GM12878 (cell line): ENCODE measurements around the gene CDH18. TPM values are rescaled to one million over a fixed set of nuclear protein-coding genes. Genes with fewer than 3 reads are reported as not detected.

Source experiments
- ATAC-seq: fragments of 200-7000 bp; cut with Tn5 transposase; 3 replicates; pipeline ENCODE4 v1.9.1; 2020; ENCODE audit warnings: mild to moderate bottlenecking, moderate library complexity
- BruUV-seq: library from RNA; stranded (reverse); fragments of 400-500 nt; replicated peaks from 2 replicates; lab custom pipeline; 2021; lab: Mats Ljungman, UMichigan
- CTCF ChIA-PET: fragments of 300-600 bp; sonication (Branson Sonifier 250); formaldehyde crosslinking; extraction: SDS; loops from one replicate; lab custom pipeline; 2021; ENCODE audit warnings: inconsistent platforms; lab: Yijun Ruan, JAX
- POLR2A ChIA-PET: fragments of 350-600 bp; formaldehyde crosslinking; extraction: SDS; loops from one replicate; lab custom pipeline; 2021; ENCODE audit warnings: inconsistent platforms; lab: Charles Lee
- RAD21 ChIA-PET: fragments of 300-600 bp; sonication (Branson Sonifier 250); formaldehyde crosslinking; loops from one replicate; lab custom pipeline; 2023; ENCODE audit warnings: antibody characterized with exemption; ENCODE audit not compliant: unreplicated experiment; lab: Charles Lee
- SMC1A ChIA-PET: fragments of 300-600 bp; sonication (Branson Sonifier 250); formaldehyde crosslinking; loops from one replicate; lab custom pipeline; 2023; ENCODE audit not compliant: unreplicated experiment, uncharacterized antibody; lab: Charles Lee
- DNase-seq: peaks from one replicate; pipeline ENCODE4 v3.0.0-alpha.2; 2011; ENCODE audit warnings: low read depth, low spot score
- FAIRE-seq: peaks from 3 replicates; lab custom pipeline; 2011; peaks lifted over from hg19 to GRCh38; lab: Jason Lieb, UNC
- H2AFZ ChIP-seq: 2 replicates; pipeline ENCODE4 v1.6.0; 2011; ENCODE audit warnings: low read depth, low read length, control low read depth; ENCODE audit not compliant: control insufficient read depth
- H3K27ac ChIP-seq: 2 replicates; pipeline ENCODE4 v1.5.1; 2011; ENCODE audit warnings: control low read depth; ENCODE audit not compliant: control insufficient read depth, insufficient read depth
- H3K27me3 ChIP-seq, 2 experiments: replicated peaks in 1 of 2; 2 replicates each; pipeline versions ENCODE4 v1.6.0 to v1.6.1; 2011; ENCODE audit warnings: low read length in 1 of 2; ENCODE audit not compliant: control insufficient read depth in 2 of 2, insufficient read depth in 2 of 2
- H3K36me3 ChIP-seq, 2 experiments: 2 replicates each; pipeline ENCODE4 v1.5.1; 2011; ENCODE audit warnings: low read length in 1 of 2; ENCODE audit not compliant: control insufficient read depth in 2 of 2, insufficient read depth in 2 of 2
- H3K4me1 ChIP-seq: 2 replicates; pipeline ENCODE4 v1.6.1; 2011; ENCODE audit warnings: mild to moderate bottlenecking, low read length, moderate library complexity, mixed read lengths; ENCODE audit not compliant: control insufficient read depth, insufficient read depth
- H3K4me2 ChIP-seq: 2 replicates; pipeline ENCODE4 v1.6.0; 2011; ENCODE audit warnings: control low read depth; ENCODE audit not compliant: control insufficient read depth, insufficient read depth
- H3K4me3 ChIP-seq: fragments of 200-600 bp; sonication (generic); 2 replicates; pipeline ENCODE4 v1.5.1; 2016
- H3K79me2 ChIP-seq: 2 replicates; pipeline ENCODE4 v1.6.0; 2011; ENCODE audit warnings: low read length; ENCODE audit not compliant: control insufficient read depth, insufficient read depth
- H3K9ac ChIP-seq: 2 replicates; pipeline ENCODE4 v1.8.0; 2011; ENCODE audit warnings: low read length, control low read depth, mixed read lengths; ENCODE audit not compliant: control insufficient read depth, insufficient read depth
- H3K9me3 ChIP-seq: replicated peaks from 3 replicates; pipeline ENCODE4 v1.5.1; 2011; ENCODE audit warnings: mild to moderate bottlenecking, low read length; ENCODE audit not compliant: control insufficient read depth, insufficient read depth
- H4K20me1 ChIP-seq: 2 replicates; pipeline ENCODE4 v1.6.0; 2011; ENCODE audit not compliant: control insufficient read depth, insufficient read depth
- BACH1 ChIP-seq: fragments of 450-650 bp; IDR thresholded peaks from 2 replicates; pipeline ENCODE4 v1.6.1; 2017; ENCODE audit warnings: mild to moderate bottlenecking, borderline replicate concordance
- CHD1 ChIP-seq: IDR thresholded peaks from 2 replicates; pipeline ENCODE4 v1.6.1; 2012; ENCODE audit warnings: low read depth, low read length, improper control_type of control experiment
- E2F4 ChIP-seq: IDR thresholded peaks from 2 replicates; pipeline ENCODE4 v1.6.1; 2012; ENCODE audit warnings: low read depth, low read length, improper control_type of control experiment
- HDAC2 ChIP-seq: fragments of 200-600 bp; sonication (generic); IDR thresholded peaks from 2 replicates; pipeline ENCODE4 v1.6.1; 2017
- KAT2A ChIP-seq: conservative IDR thresholded peaks from 2 replicates; pipeline ENCODE4 v1.6.1; 2011; ENCODE audit warnings: low read depth, low read length; ENCODE audit not compliant: control insufficient read depth
- MYB ChIP-seq: fragments of 150-350 bp; IDR thresholded peaks from 2 replicates; pipeline ENCODE4 v1.6.1; 2014; ENCODE audit warnings: mild to moderate bottlenecking, low read depth, low read length, borderline replicate concordance
- NFXL1 ChIP-seq: fragments of 450-650 bp; IDR thresholded peaks from 2 replicates; pipeline ENCODE4 v1.6.1; 2017; ENCODE audit warnings: antibody characterized with exemption, mild to moderate bottlenecking, borderline replicate concordance
- NR2C2 ChIP-seq: IDR thresholded peaks from 2 replicates; pipeline ENCODE4 v1.6.1; 2011; ENCODE audit warnings: borderline replicate concordance, low read depth; ENCODE audit not compliant: control insufficient read depth, insufficient read length
- POU2F2 ChIP-seq: IDR thresholded peaks from 3 replicates; pipeline ENCODE4 v1.6.1; 2011; ENCODE audit warnings: low read depth, mild to moderate bottlenecking, low read length, borderline replicate concordance
- RELA ChIP-seq: fragments of 450-650 bp; IDR thresholded peaks from 2 replicates; pipeline ENCODE4 v1.8.0; 2014; ENCODE audit warnings: borderline replicate concordance; ENCODE audit not compliant: partially characterized antibody
- SMAD1 ChIP-seq: fragments of 450-650 bp; IDR thresholded peaks from 2 replicates; pipeline ENCODE4 v1.6.1; 2018; ENCODE audit warnings: mild to moderate bottlenecking, low read depth; ENCODE audit not compliant: partially characterized antibody
- SREBF2 ChIP-seq: IDR thresholded peaks from 2 replicates; pipeline ENCODE4 v1.6.1; 2012; ENCODE audit warnings: mild to moderate bottlenecking, low read length
- SRF ChIP-seq, 2 experiments: IDR thresholded peaks; 2 replicates each; pipeline ENCODE4 v1.6.1; 2011; ENCODE audit warnings: low read depth in 2 of 2, low read length in 2 of 2, mild to moderate bottlenecking in 1 of 2, moderate library complexity in 1 of 2
- STAT1 ChIP-seq: fragments of 450-650 bp; conservative IDR thresholded peaks from 2 replicates; pipeline ENCODE4 v1.6.1; 2014; ENCODE audit warnings: antibody characterized with exemption, mild to moderate bottlenecking
- SUPT20H ChIP-seq: IDR thresholded peaks from 2 replicates; pipeline ENCODE4 v1.6.1; 2011; ENCODE audit warnings: low read depth, mild to moderate bottlenecking, low read length, moderate library complexity, borderline replicate concordance; ENCODE audit not compliant: control insufficient read depth
- ZBED1 ChIP-seq: IDR thresholded peaks from 2 replicates; pipeline ENCODE4 v1.6.1; 2016; ENCODE audit warnings: borderline replicate concordance
- ZNF207 ChIP-seq: fragments of 450-650 bp; IDR thresholded peaks from 2 replicates; pipeline ENCODE4 v1.6.1; 2014; ENCODE audit warnings: antibody characterized with exemption, mild to moderate bottlenecking, borderline replicate concordance
- ZNF24 ChIP-seq: fragments of 450-650 bp; IDR thresholded peaks from 2 replicates; pipeline ENCODE4 v1.6.1; 2017; ENCODE audit warnings: antibody characterized with exemption, mild to moderate bottlenecking
- WGBS: methylation state at CpG from one replicate; pipeline ENCODE4 v1.1.6; 2016; ENCODE audit warnings: low lambda C conversion rate; ENCODE audit not compliant: insufficient replicate concordance, insufficient coverage; ENCODE audit errors: missing lambda C conversion rate; 5-methylcytosine and 5-hydroxymethylcytosine counted together
- in situ Hi-C: fragments of 300-500 bp; cut with MboI; formaldehyde crosslinking; loops from 9 replicates; pipeline ENCODE4 v1.14.3; 2018; ENCODE audit warnings: mixed read lengths
- intact Hi-C: fragments of 100-400 bp; cut with micrococcal nuclease; formaldehyde crosslinking; loops from one replicate; pipeline ENCODE4 v1.14.2; 2022; ENCODE audit not compliant: unreplicated experiment
- polyA plus RNA-seq, 11 experiments: library from polyadenylated mRNA; depleted of rRNA in 4 of 11; unstranded in 6 of 11; stranded (reverse) in 5 of 11; fragments of >200 nt; fragmentation: Nextera tagmentation in 4 of 11; fragmentation: Illumina TruSeq in 1 of 11; extraction: Ambion mirVana in 4 of 11; extraction: Trizol in 1 of 11; gene quantifications; 1 replicate in 1 of 11; 2 replicates in 10 of 11; pipeline versions ENCODE4 v1.2.1 to v1.2.3, GENCODE V29; 2011 to 2016; ENCODE audit warnings: inconsistent platforms in 2 of 11, missing spikeins in 2 of 11, low read depth in 1 of 11
- total RNA-seq, 4 experiments: library from RNA; depleted of rRNA in 3 of 4; stranded (reverse); fragments of >200 nt in 3 of 4; fragmentation: Illumina TruSeq in 1 of 4; extraction: Trizol in 1 of 4; gene quantifications; 2 replicates each; pipeline versions ENCODE4 v1.2.1 to v1.2.3, GENCODE V29; 2013 to 2021

CDH18 gene
- total and polyA plus RNA-seq, 10 of the 15 experiments (the other 5 are each of a cell fraction or from before 2014, with no cell fraction given), result 0.41 TPM; not detected in 9

DNA sequence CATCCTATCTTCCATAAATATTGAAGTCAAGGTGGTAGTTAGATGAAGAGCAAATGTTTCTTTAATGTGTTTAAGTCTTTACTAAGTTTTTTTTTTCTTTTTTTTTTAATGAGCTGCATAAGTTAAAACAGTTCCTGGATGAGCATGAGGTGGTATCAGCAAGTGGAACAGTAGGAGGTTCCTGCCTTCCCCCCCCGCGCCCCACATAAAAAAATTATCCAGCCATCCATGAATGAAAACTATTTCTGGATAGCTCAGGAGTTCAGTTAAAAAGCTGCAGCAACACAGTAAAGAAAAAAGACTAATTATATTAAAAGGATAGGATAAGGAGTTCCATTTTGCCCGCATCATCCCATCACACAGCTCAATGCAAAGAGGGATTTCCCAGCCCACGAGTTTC lies 349.5 kb downstream of the CDH18 start:
- H3K4me2 ChIP-seq, result no peak overlapping the region
- H4K20me1 ChIP-seq, result no peaks in the 10 kb centered on the region
- H3K4me1 ChIP-seq, result no peaks in the 10 kb centered on the region
- H3K27ac ChIP-seq, result no peak overlapping the region
- intact Hi-C loops, result no loop called here
- H3K36me3 ChIP-seq, result no peaks in the 10 kb centered on the region
- SMC1A ChIA-PET, result no interaction called here
- no peaks in the 10 kb centered on the region for H3K79me2 ChIP-seq
- RAD21 ChIA-PET, result interaction anchor here (0.7 kb wide), 1 partner anchor 370 kb away, joined by 4 read pairs; no protein-coding TSS in a partner anchor
- H3K4me3 ChIP-seq, result no peak overlapping the region
- ATAC-seq, result no peak
- no peak overlapping the region for H3K9ac ChIP-seq
- no peak for DNase-seq
- WGBS, result 60% methylated on average over 4 of the region's 4 CpGs
- POLR2A ChIA-PET, result no interaction called here
- no peaks in the 10 kb centered on the region for H3K27me3 ChIP-seq
- BruUV-seq, result no TSS peak
- H3K9me3 ChIP-seq, result no peaks in the 10 kb centered on the region
- CTCF ChIA-PET, result no interaction called here
- H2AFZ ChIP-seq, result no peak overlapping the region
- TF ChIP-seq ZBED1, result no peak
- TF ChIP-seq ZNF207, result no peak
- TF ChIP-seq MYB, result no peak
- in situ Hi-C loops, result no loop called here
- FAIRE-seq, result no peak

DNA sequence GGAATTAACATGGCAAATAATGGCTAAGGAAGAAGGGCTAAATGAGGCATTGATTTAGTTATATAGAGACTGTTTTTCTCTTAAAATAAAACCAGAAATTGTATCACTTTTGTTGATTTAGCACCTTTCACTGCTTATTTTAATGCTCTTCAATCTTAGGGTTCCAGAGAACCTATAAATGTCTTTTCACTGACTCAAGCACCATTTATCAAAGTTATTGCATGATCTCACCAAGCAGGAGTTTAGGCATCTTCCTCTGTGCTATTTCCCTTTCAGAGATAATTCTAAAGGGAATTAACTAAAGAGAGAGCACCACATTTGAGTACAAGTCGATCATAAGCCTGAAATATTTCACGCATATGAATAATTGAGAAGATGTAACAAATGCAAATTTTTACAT lies 357.1 kb downstream of the CDH18 start:
- BruUV-seq, result no TSS peak
- POLR2A ChIA-PET, result no interaction called here
- DNase-seq (no peak), FAIRE-seq (no peak), ATAC-seq (no peak)
- no peak overlapping the region for H3K4me3 ChIP-seq
- no peaks in the 10 kb centered on the region for H3K4me1 ChIP-seq
- no peak overlapping the region for H3K27ac ChIP-seq
- RAD21 ChIA-PET, result no interaction called here
- H3K36me3 ChIP-seq, result no peaks in the 10 kb centered on the region
- SMC1A ChIA-PET, result no interaction called here
- CTCF ChIA-PET, result no interaction called here
- intact Hi-C loops (no loop called here), in situ Hi-C loops (no loop called here)
- no peaks in the 10 kb centered on the region for H3K27me3 ChIP-seq
- 0% methylated on average over 2 of the region's 2 CpGs for WGBS
- no peaks in the 10 kb centered on the region for H4K20me1 ChIP-seq
- H3K4me2 ChIP-seq, result no peak overlapping the region
- H2AFZ ChIP-seq, result no peak overlapping the region
- H3K9ac ChIP-seq, result no peak overlapping the region
- no peaks in the 10 kb centered on the region for H3K79me2 ChIP-seq
- H3K9me3 ChIP-seq, result no peaks in the 10 kb centered on the region
- TF ChIP-seq KAT2A (no peak), E2F4 (no peak), CHD1 (no peak), RELA (no peak), NFXL1 (no peak), NR2C2 (no peak), SRF (IDR thresholded peaks at IDR 0.05; ENCODE audit: low read depth in 2 of 2, low read length in 2 of 2) (no peak), SMAD1 (no peak), SUPT20H (no peak), STAT1 (no peak), SREBF2 (no peak), BACH1 (no peak), ZNF24 (no peak), HDAC2 (no peak), POU2F2 (no peak)
